Activated CD8-positive, alpha-beta memory T cell treated with anti-CD3 and anti-CD28 coated beads, Interleukin-2, amount 50 U/mL, for 4 hours (primary cell): ENCODE results near the gene AP4S1.
"Not testable (repeated sequence)": the region's sequence is repeated elsewhere in the genome, so short reads cannot be mapped to it uniquely, and the experiment has no call there.

Experiments
- DNase-seq: peaks from one replicate; pipeline ENCODE4 v3.0.0-alpha.2; 2020

The AP4S1 gene

DNA sequence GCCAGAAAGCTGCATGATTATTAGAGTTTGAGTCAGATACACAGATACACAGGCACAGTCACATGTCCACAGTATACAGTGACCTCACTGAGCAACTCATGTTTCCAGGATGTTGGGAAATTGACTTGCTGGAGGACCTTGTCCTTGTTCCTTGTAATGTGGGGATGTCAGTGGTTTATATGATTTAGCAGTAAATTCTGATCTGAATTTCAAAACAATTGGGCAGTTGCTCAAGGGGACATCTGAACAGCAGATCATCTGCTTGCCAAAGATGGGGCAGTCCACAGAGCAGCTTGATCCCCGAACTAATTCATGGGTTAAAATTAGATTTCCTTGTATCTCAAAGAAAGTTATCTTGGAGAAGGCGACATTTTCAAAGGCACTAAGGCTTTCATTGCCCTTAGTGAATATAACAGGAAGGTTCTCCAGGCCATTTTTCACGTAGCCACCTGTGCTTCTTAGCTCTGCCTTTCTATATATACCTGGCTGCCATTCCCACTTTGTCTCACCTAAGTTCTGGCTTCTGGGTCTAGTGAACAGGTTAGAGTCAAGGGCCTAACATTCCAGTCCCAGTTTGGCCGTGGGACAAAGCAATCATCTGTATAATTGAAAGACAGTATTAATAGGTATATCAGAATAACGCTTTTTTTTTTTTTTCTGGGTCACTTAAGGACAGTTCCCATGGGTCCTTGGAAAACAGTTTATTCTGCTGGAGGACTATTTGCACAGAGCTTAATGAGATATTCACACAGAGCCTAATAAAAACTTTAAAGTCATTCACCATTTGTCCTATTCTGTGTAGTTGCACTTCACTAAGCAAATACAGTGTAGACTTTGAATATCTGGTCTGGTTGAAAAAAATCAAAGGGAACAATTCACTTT, 65.7 kb downstream of the AP4S1 start:
- no peak for DNase-seq

DNA sequence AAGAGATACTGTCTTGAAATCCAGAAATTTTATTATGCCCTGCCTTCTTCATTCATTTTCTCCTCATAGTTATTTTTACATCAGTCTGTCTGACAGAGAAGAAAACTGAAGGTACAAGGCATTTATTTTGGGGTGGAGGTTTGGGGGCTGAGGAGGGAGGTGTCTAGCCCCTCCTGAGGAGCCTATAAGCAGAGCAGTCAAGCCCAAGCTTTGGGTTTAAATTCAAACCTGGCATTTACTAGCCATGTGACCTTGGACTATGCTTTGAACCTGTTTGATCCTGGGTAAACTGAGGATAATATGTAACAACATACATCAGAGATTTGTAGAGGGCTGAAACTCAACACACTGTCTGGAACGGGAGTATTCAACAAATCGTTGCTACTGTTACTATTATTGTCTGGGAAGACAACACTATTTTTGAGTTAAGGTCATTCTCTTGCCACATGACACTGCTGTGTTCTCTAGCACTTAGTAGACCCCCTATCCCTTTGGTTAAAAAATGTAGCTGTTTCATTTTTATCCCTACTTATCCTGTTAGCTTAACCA, 66.8 kb downstream of the AP4S1 start:
- DNase-seq: no peak

- DNase-seq: not testable (repeated sequence)
Observed at GRCh38 chr14:31093884-31094839, 68.7 kb downstream of the AP4S1 start.

DNA sequence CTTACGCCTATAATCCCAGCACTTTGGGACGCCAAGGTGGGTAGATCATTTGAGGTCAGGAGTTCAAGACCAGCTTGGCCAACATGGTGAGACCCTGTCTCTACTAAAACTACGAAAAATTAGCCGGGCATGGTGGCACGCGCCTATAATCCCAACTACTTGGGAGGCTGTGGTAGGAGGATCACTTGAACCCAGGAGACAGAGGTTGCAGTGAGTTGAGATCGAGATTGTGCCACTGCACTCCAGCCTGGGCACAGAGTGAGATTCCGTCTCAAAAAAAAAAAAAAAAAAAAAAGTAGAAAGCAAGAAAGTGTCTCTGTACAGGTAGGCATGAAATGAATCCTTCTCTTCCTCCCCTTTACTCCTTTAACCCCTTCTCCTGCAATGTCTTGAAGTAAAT, 70.4 kb downstream of the AP4S1 start:
- DNase-seq: not testable (repeated sequence)

DNA sequence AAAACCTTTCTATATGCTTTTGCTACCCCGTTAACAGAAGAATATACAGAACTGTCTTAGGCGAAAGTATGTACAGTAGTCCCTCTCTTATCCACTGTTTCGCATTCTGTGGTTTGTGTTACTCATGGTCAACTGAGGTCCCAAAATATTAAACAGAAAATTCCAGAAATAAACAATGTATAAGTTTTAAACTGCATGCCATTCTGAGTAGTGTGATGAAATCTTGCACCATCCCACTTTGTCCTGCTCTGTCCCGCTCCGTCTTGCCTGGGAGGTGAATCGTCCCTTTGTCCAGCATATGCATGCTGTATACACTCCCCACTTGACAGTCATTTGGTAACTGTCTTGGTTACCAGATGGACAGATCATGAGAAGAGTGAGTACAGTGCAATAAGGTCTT, 70.8 kb downstream of the AP4S1 start:
- DNase-seq: no peak

GRCh38 chr14:31097081-31097480, 71.6 kb downstream of the AP4S1 start:
- DNase-seq: no peak

DNA sequence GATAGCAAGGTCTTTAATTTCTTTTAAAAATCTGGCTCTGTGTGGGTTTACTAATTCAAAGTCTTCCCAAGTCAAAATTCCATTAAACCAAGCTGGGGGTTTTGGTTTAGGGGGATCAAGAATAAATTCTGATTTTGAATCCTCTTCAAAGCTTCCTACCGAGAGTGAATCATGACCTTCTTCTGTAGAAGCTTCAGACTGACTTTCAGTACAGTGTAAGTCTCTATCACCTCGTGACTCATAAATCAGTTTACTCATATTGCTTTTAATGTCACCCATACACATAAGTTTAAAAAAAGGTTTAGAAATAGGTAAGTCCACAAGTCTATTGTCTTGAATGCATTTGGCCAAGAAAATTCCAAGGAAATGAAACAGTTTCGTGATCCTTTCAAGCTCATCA, 81.3 kb downstream of the AP4S1 start:
- no peak for DNase-seq

DNA sequence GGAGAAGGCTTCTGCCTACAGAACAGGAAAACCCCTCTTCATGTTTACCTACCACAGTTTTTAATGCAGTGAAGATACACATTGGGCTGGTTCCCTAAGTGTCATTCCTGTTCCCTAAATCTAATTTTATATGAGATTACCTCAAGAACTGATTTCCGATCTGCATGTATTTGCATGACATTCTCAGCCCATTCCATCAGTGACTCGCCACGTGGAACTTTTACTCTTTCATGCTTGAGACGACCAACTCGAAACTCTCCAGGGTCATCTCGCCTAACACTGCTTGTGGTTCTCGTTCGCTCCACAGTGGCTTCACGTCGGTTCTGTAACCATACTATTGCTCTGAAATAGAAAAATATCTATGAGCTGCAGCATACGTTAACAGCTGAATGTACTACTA, 83.8 kb downstream of the AP4S1 start:
- no peak for DNase-seq

GRCh38 chr14:31110872-31111271, 85.4 kb downstream of the AP4S1 start:
- no peak for DNase-seq

DNA sequence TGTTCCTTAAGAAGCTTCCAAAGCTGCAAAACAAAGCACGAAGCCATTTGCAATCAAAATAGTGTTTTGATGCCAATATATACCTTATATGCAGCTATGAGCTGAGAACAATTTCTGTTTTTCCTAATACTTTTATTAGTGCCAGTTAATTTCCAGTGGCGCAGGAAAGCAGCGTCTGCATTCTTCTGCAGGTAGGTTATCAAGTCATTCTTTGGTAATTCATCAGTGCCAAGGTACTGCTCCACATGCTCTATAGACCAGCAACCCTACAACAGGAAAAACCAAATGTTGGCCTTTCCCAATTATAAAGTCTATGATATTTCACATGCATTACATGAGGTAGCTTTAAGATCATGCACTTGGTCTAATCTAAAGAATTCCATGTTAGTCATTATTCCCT, 88.3 kb downstream of the AP4S1 start:
- no peak for DNase-seq

- no peak for DNase-seq
Observed at GRCh38 chr14:31118892-31119291, 93.4 kb downstream of the AP4S1 start.

- DNase-seq: no peak
Observed at GRCh38 chr14:31122098-31122611, 96.7 kb downstream of the AP4S1 start.

DNA sequence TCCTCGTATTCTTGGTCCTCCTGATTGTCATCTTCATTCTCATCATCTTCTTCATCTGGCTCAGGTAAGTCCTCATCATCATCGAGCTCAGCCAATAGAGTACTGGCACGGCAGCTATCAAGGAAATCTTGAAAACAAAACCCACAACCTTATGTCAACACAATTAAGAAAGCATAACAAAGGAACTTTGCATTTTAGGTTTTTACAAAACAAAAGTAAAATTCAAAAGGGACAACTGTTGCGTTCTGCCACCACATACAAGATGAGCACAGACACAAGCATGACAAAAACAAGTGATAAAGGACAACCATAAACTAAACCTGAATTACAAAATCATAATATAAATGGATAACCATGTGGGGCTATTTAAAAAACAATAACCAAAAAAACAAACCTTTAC, 97.5 kb downstream of the AP4S1 start:
- DNase-seq: no peak

DNA sequence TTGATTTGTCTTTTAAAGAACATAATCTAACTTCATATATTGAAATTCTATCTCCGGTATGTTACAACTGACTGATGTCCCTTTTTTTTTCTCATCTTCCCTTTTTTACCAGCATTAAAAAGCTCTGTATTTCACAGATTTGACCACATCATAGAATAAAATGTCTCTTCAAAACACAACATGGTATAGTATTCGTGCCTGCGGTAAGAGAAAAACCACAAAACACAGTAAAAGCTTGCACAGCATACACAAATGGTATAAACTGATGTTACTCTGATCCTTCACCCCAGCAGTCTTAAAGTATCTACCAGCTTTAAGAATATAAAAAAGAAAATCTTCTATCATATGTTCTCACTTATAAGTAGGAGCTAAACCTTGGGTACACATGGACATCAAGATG, 98.7 kb downstream of the AP4S1 start:
- DNase-seq: no peak

DNA sequence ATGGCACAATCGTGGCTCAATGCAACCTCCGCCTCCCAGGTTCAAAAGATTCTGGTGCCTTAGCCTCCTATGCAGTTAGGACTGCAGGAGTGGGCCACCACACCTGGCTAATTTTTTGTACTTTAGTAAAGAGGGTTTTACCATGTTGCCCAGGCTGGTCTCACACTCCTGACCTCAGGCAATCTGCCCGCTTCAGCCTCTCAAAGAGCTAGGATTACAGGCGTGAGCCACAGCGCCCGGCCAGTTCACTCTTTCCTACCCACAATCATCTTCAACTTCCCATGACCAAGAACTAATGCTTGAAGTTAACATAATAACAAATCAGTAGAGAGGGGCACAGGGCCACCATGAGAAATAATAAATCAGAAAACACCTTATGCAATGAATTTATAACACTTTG, 99.8 kb downstream of the AP4S1 start:
- DNase-seq: no peak

GRCh38 chr14:31126680-31127079, 101.2 kb downstream of the AP4S1 start:
- no peak for DNase-seq

- DNase-seq: no peak
Observed at GRCh38 chr14:31127690-31128089, 102.2 kb downstream of the AP4S1 start.

DNA sequence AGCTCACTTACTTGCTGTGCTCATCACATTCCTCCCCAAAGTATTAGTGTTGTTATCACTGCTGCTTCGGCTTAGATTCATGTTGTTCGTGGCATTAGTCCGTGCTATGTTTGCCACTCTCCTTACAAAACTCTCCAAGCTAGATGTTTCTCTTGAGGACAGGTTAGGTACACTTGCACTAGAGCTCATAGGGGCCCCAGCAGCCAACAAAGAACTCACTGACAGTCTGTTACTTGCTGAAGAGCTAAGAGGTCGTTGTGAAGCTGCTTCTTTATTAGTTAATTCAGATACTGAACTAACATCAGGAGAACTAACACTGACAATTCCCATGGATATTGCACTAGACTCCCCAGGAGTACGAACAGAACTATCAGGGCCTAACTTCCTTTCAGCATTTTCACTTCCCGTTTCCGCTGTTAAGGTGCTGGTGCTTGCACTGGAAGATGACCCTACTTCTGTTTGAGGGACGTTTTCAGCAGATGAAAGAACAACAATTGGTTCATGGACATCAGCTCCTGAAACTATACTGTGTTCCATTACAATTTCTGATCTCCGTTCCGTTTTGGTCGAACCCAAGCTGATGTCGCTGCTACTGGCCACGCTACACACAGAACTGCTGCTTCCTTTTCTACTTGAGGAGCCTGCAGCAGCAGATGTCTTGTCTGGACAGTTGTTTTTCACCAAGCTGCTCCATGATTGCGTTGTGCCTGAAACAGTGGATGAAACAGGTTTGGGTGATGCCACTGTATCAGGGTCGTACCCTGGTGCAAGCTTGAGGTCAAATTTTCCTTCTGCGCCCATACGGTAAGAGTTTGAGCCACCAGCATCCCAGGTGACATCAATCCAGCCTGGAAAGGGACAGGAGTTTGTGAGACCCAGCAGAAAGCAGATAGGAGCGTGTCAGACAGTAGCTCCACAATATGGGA, 103.4 kb downstream of the AP4S1 start:
- DNase-seq: no peak

DNA sequence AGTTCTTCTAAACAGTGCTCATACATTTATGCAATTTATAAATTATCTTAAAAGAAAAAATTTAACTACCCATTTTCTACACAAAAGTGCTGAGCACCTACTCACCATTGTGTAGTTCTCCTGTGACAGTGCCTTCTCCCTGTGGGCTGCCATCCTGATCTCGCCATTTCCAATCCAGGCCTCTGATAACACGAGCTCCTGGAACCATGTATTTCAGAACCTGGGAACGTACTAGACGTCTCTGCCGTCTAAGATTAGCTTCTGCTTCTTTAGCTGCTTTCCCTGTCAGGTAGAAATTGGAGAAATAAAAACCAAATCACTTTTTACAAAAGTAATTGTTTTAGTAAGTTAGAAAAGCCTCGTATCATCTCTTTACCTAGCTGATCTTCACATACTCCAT, 107.7 kb downstream of the AP4S1 start:
- no peak for DNase-seq

- DNase-seq: no peak
Observed at GRCh38 chr14:31137214-31137889, 111.9 kb downstream of the AP4S1 start.

GRCh38 chr14:31138301-31138700, 112.9 kb downstream of the AP4S1 start:
- no peak for DNase-seq
